Neural cell (in vitro differentiated cells): ENCODE data around the gene ZNF672.

Experiments
- CTCF ChIP-seq: fragments of 450-650 bp; IDR thresholded peaks from 2 replicates; pipeline ENCODE4 v1.5.1; 2014; ENCODE audit warnings: antibody characterized with exemption, mild to moderate bottlenecking, moderate library complexity; ENCODE audit not compliant: poor library complexity, severe bottlenecking
- EZH2 ChIP-seq: fragments of 200-600, 300-800 bp; shearing (Covaris generic), sonication (generic); IDR thresholded peaks from 2 replicates; pipeline ENCODE4 v1.6.1; 2014; ENCODE audit warnings: antibody characterized with exemption, low read length, borderline replicate concordance, mild to moderate bottlenecking; ENCODE audit not compliant: insufficient read depth, poor library complexity, severe bottlenecking
- POLR2AphosphoS5 ChIP-seq: IDR thresholded peaks from 2 replicates; pipeline ENCODE4 v1.6.1; 2012
- RAD21 ChIP-seq: fragments of 450-650 bp; conservative IDR thresholded peaks from 2 replicates; pipeline ENCODE4 v1.6.1; 2014; ENCODE audit warnings: antibody characterized with exemption, mild to moderate bottlenecking, moderate library complexity

- TF ChIP-seq CTCF (no peak), EZH2 (no peak), RAD21 (no peak), POLR2AphosphoS5 (no peak)
Observed at GRCh38 chr1:248842781-248843331, 4.8 kb downstream of the ZNF672 start.
